HFF-Myc (cell line): Measurements from ENCODE around the gene SIRT7.

ENCODE experiments used
- DNase-seq: peaks from one replicate; pipeline ENCODE4 v3.0.0-alpha.2; 2011; ENCODE audit warnings: low read depth; ENCODE audit errors: extremely low read depth
- H3K4me3 ChIP-seq: replicated peaks from 2 replicates; pipeline ENCODE4 v1.5.1; 2011; ENCODE audit warnings: low read depth, mild to moderate bottlenecking, control low read depth, low read length
- TF ChIP-seq, protein P1 (sequence below): IDR thresholded peaks from 2 replicates; pipeline ENCODE4 v1.5.1; 2012; ENCODE audit warnings: mild to moderate bottlenecking, low read depth, low read length, control low read depth; ENCODE audit errors: missing control alignments

Gene SIRT7

GRCh38 chr17:81885454-81885853 is 32.5 kb downstream of the SIRT7 start:
- no peak for DNase-seq
- TF ChIP-seq, protein P1, sequence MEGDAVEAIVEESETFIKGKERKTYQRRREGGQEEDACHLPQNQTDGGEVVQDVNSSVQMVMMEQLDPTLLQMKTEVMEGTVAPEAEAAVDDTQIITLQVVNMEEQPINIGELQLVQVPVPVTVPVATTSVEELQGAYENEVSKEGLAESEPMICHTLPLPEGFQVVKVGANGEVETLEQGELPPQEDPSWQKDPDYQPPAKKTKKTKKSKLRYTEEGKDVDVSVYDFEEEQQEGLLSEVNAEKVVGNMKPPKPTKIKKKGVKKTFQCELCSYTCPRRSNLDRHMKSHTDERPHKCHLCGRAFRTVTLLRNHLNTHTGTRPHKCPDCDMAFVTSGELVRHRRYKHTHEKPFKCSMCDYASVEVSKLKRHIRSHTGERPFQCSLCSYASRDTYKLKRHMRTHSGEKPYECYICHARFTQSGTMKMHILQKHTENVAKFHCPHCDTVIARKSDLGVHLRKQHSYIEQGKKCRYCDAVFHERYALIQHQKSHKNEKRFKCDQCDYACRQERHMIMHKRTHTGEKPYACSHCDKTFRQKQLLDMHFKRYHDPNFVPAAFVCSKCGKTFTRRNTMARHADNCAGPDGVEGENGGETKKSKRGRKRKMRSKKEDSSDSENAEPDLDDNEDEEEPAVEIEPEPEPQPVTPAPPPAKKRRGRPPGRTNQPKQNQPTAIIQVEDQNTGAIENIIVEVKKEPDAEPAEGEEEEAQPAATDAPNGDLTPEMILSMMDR, result no peak
- no peak overlapping the region for H3K4me3 ChIP-seq

GRCh38 chr17:81884968-81885367 is 33.0 kb downstream of the SIRT7 start:
- DNase-seq, result no peak
- no peak overlapping the region for H3K4me3 ChIP-seq
- TF ChIP-seq, protein P1, result no peak

GRCh38 chr17:81884520-81884919 is 33.5 kb downstream of the SIRT7 start:
- TF ChIP-seq, protein P1, result no peak
- no peak overlapping the region for H3K4me3 ChIP-seq
- DNase-seq, result no peak

DNA sequence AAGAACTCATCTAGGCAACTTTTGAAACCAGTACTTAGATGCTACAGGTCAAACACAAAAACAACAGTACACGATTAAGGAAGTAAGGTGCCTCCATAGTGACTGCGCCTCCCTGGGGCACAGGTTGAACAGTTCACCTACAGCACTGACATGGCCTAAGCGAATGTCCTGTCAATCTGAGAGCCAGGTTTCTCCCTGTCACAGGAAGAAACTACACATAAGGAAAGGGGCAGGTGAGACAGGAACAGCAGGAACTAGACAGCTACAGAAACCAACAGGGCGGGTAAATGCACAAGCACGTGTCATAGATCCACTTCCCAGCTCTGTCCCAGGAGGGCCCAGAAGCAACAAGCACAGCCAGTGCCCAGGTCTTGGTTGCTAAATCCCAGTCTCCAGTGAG is 38.9 kb downstream of the SIRT7 start:
- no peak overlapping the region for H3K4me3 ChIP-seq
- DNase-seq, result no peak
- TF ChIP-seq, protein P1, result no peak

DNA sequence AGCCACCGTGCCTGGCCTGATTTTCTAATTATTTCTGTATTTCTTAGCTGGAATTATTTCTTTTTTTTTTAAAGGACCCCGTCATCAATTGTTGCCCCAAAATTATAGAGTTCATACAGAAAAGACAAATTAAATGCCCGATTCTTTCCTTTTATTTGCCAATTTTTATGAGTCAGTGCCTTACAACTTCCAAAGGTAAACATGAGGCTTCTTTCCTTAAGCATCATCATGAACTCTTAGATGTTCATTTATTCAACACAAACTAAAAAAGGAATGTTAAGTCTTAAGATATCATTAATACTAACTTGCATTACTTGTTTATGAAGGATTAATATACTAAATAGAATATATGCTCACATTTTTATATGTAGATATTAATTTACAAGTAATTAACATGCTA is 39.7 kb downstream of the SIRT7 start:
- H3K4me3 ChIP-seq, result no peak overlapping the region
- DNase-seq, result no peak
- TF ChIP-seq, protein P1, result no peak

- DNase-seq, result no peak
- TF ChIP-seq, protein P1, result no peak
- H3K4me3 ChIP-seq, result no peak overlapping the region
These were observed 40.4 kb downstream of the SIRT7 start for GRCh38 chr17:81877569-81877968.
